HAP-1 (cell line): Measurements from ENCODE around the gene GOLGA6L2.
A peak's percentile ranks its signal among the peaks of the same experiment; 100 is the strongest.

Source experiments
- DNase-seq, 2 experiments: peaks; one replicate each; pipeline ENCODE4 v3.0.0-alpha.2; 2016 to 2020; ENCODE audit warnings: low spot score in 2 of 2
- H3K27me3 ChIP-seq: fragments of 250-450 bp; sonication (Bioruptor Pico); 2 replicates; pipeline ENCODE4 v1.5.1; 2020; ENCODE audit warnings: low read depth, mild to moderate bottlenecking, moderate library complexity
- H3K36me3 ChIP-seq: fragments of 250-450 bp; sonication (Bioruptor Pico); replicated peaks from 2 replicates; pipeline ENCODE4 v1.5.1; 2020; ENCODE audit warnings: mild to moderate bottlenecking
- H3K4me1 ChIP-seq: fragments of 250-450 bp; sonication (Bioruptor Pico); 2 replicates; pipeline ENCODE4 v1.5.1; 2020; ENCODE audit warnings: mild to moderate bottlenecking
- H3K4me3 ChIP-seq: fragments of 250-450 bp; sonication (Bioruptor Pico); 2 replicates; pipeline ENCODE4 v1.5.1; 2020; ENCODE audit warnings: mild to moderate bottlenecking, moderate library complexity
- H3K9me3 ChIP-seq: fragments of 250-450 bp; sonication (Bioruptor Pico); 2 replicates; pipeline ENCODE4 v1.5.1; 2020; ENCODE audit warnings: mild to moderate bottlenecking, moderate library complexity
- in situ Hi-C: fragments of 300-500 bp; cut with MboI; formaldehyde crosslinking; loops from 3 replicates; pipeline ENCODE4 v1.14.3; 2020; ENCODE audit warnings: low sequenced_read_pairs, inconsistent platforms, mixed read lengths

GOLGA6L2 gene

GRCh38 chr15:23447107-23447500 lies at the start of gene GOLGA6L2:
Gene GOLGA6L2, minus strand, starts transcription at chr15:23447243. Its CDS starts 62 bp downstream, at chr15:23447181.
- Histone ChIP-seq H3K36me3 (no peaks in the 10 kb centered on the region), H3K4me3 (no peak within 1 kb of the TSS), H3K9me3 (no peaks in the 10 kb centered on the region), H3K4me1 (no peaks in the 10 kb centered on the region), H3K27me3 (no peaks in the 10 kb centered on the region)
- DNase-seq = peak in 1 of 2 experiments; percentile 17
- in situ Hi-C loops = no loop called here

GRCh38 chr15:23484870-23485269 lies 37.8 kb upstream of the GOLGA6L2 start:
- in situ Hi-C loops = no loop called here
- H3K4me3 ChIP-seq = no peak overlapping the region
- H3K4me1 ChIP-seq = no peaks in the 10 kb centered on the region
- H3K9me3 ChIP-seq = no peaks in the 10 kb centered on the region
- H3K27me3 ChIP-seq = no peaks in the 10 kb centered on the region
- H3K36me3 ChIP-seq = no peaks in the 10 kb centered on the region
- DNase-seq = no peak

GRCh38 chr15:23483821-23484299 lies 36.8 kb upstream of the GOLGA6L2 start:
- Histone ChIP-seq H3K4me3 (no peak overlapping the region), H3K4me1 (no peaks in the 10 kb centered on the region), H3K36me3 (no peaks in the 10 kb centered on the region), H3K27me3 (no peaks in the 10 kb centered on the region), H3K9me3 (no peaks in the 10 kb centered on the region)
- no peak for DNase-seq
- in situ Hi-C loops = no loop called here

GRCh38 chr15:23482764-23483489 lies 35.9 kb upstream of the GOLGA6L2 start:
- H3K36me3 ChIP-seq = no peaks in the 10 kb centered on the region
- no peaks in the 10 kb centered on the region for H3K27me3 ChIP-seq
- DNase-seq = no peak
- in situ Hi-C loops = no loop called here
- H3K9me3 ChIP-seq = no peaks in the 10 kb centered on the region
- no peak overlapping the region for H3K4me3 ChIP-seq
- no peaks in the 10 kb centered on the region for H3K4me1 ChIP-seq

GRCh38 chr15:23482228-23482627 lies 35.2 kb upstream of the GOLGA6L2 start:
- in situ Hi-C loops = no loop called here
- Histone ChIP-seq H3K4me3 (no peak overlapping the region), H3K36me3 (no peaks in the 10 kb centered on the region), H3K9me3 (no peaks in the 10 kb centered on the region), H3K27me3 (no peaks in the 10 kb centered on the region), H3K4me1 (no peaks in the 10 kb centered on the region)
- DNase-seq = no peak

GRCh38 chr15:23477920-23478319 lies 30.9 kb upstream of the GOLGA6L2 start:
- H3K4me3 ChIP-seq = no peak overlapping the region
- H3K27me3 ChIP-seq = no peaks in the 10 kb centered on the region
- H3K36me3 ChIP-seq = no peaks in the 10 kb centered on the region
- H3K9me3 ChIP-seq = no peaks in the 10 kb centered on the region
- no peak for DNase-seq
- no peaks in the 10 kb centered on the region for H3K4me1 ChIP-seq
- in situ Hi-C loops = no loop called here

- in situ Hi-C loops = no loop called here
- H3K4me1 ChIP-seq = no peaks in the 10 kb centered on the region
Measured at GRCh38 chr15:23472678-23473077, 25.6 kb upstream of the GOLGA6L2 start.

GRCh38 chr15:23472033-23472432 lies 25.0 kb upstream of the GOLGA6L2 start:
- Histone ChIP-seq H3K4me1 (no peaks in the 10 kb centered on the region), H3K27me3 (no peaks in the 10 kb centered on the region), H3K36me3 (no peaks in the 10 kb centered on the region), H3K4me3 (no peak overlapping the region), H3K9me3 (no peaks in the 10 kb centered on the region)
- in situ Hi-C loops = no loop called here
- DNase-seq = no peak

More at GRCh38 chr15:23472678-23473077, 25.6 kb upstream of the GOLGA6L2 start:
- no peaks in the 10 kb centered on the region for H3K9me3 ChIP-seq
- DNase-seq = no peak
- H3K4me3 ChIP-seq = no peak overlapping the region
- no peaks in the 10 kb centered on the region for H3K36me3 ChIP-seq
- H3K27me3 ChIP-seq = no peaks in the 10 kb centered on the region

- in situ Hi-C loops = no loop called here
Measured at GRCh38 chr15:23467110-23467600, 20.1 kb upstream of the GOLGA6L2 start.

GRCh38 chr15:23457890-23458289 lies 10.8 kb upstream of the GOLGA6L2 start:
- no peak for DNase-seq
- H3K36me3 ChIP-seq = no peaks in the 10 kb centered on the region
- no peaks in the 10 kb centered on the region for H3K9me3 ChIP-seq
- no peaks in the 10 kb centered on the region for H3K27me3 ChIP-seq
- H3K4me3 ChIP-seq = no peak overlapping the region
- in situ Hi-C loops = no loop called here
- no peaks in the 10 kb centered on the region for H3K4me1 ChIP-seq

More at GRCh38 chr15:23467110-23467600, 20.1 kb upstream of the GOLGA6L2 start:
- Histone ChIP-seq H3K4me3 (no peak overlapping the region), H3K4me1 (no peaks in the 10 kb centered on the region), H3K9me3 (no peaks in the 10 kb centered on the region), H3K36me3 (no peaks in the 10 kb centered on the region), H3K27me3 (no peaks in the 10 kb centered on the region)
- DNase-seq = peak in 1 of 2 experiments; percentile 28

GRCh38 chr15:23446215-23447106 lies 582 bp downstream of the GOLGA6L2 start:
- Histone ChIP-seq H3K4me1 (no peaks in the 10 kb centered on the region), H3K36me3 (no peaks in the 10 kb centered on the region), H3K27me3 (no peaks in the 10 kb centered on the region), H3K9me3 (no peaks in the 10 kb centered on the region), H3K4me3 (no peak overlapping the region)
- no peak for DNase-seq
- in situ Hi-C loops = no loop called here

GRCh38 chr15:23444269-23444668 lies 2.8 kb downstream of the GOLGA6L2 start:
- in situ Hi-C loops = no loop called here
- no peak overlapping the region for H3K4me3 ChIP-seq
- H3K36me3 ChIP-seq = no peaks in the 10 kb centered on the region
- no peaks in the 10 kb centered on the region for H3K27me3 ChIP-seq
- DNase-seq = no peak
- H3K4me1 ChIP-seq = no peaks in the 10 kb centered on the region
- no peaks in the 10 kb centered on the region for H3K9me3 ChIP-seq

GRCh38 chr15:23441204-23441603 lies 5.8 kb downstream of the GOLGA6L2 start:
- H3K4me1 ChIP-seq = no peaks in the 10 kb centered on the region
- H3K4me3 ChIP-seq = no peak overlapping the region
- H3K27me3 ChIP-seq = no peaks in the 10 kb centered on the region
- no peak for DNase-seq
- H3K36me3 ChIP-seq = no peaks in the 10 kb centered on the region
- in situ Hi-C loops = no loop called here
- H3K9me3 ChIP-seq = no peaks in the 10 kb centered on the region

- Histone ChIP-seq H3K27me3 (no peaks in the 10 kb centered on the region), H3K36me3 (no peaks in the 10 kb centered on the region), H3K9me3 (no peaks in the 10 kb centered on the region), H3K4me3 (no peak overlapping the region), H3K4me1 (no peaks in the 10 kb centered on the region)
- no peak for DNase-seq
- in situ Hi-C loops = no loop called here
Measured at GRCh38 chr15:23440596-23440995, 6.4 kb downstream of the GOLGA6L2 start.
